Measurements from ENCODE around the gene CYP20A1. TPM values are rescaled to one million over a fixed set of nuclear protein-coding genes. Genes with fewer than 3 reads are reported as not detected.

The CYP20A1 gene
- total RNA-seq, 1 experiment from 2014 or later = 21.9 TPM

- H3K27ac ChIP-seq (ENCODE audit: insufficient read length, low read depth, low read length) = no peak overlapping the region
- no peak overlapping the region for H2BK15ac ChIP-seq (ENCODE audit: low read depth, low read length)
- no peak overlapping the region for H3K9ac ChIP-seq (ENCODE audit: extremely low read depth, insufficient read length, low read length)
Measured at GRCh38 chr2:203240491-203240890, 1.7 kb downstream of the CYP20A1 start.

More at GRCh38 chr2:203240491-203240890, 1.7 kb downstream of the CYP20A1 start:
- Histone ChIP-seq H2BK12ac (ENCODE audit: insufficient read length, low read depth, low read length) (peak overlapping the region; percentile 86), H3K79me1 (ENCODE audit: insufficient read depth, low read depth, low read length, poor library complexity, severe bottlenecking) (no peaks in the 10 kb centered on the region), H2BK20ac (ENCODE audit: low read depth, low read length, poor library complexity, severe bottlenecking) (no peak overlapping the region), H3K79me2 (ENCODE audit: insufficient read depth, low read length) (peaks cover 4% of the 10 kb centered on the region; the same call in 1 of the 2 replicates), H2BK5ac (ENCODE audit: insufficient read length, low read length) (no peak overlapping the region), H3K4ac (ENCODE audit: low read depth, low read length) (no peak overlapping the region), H3K14ac (ENCODE audit: insufficient read depth, low read length) (no peak overlapping the region), H2BK120ac (ENCODE audit: low read depth, low read length, poor library complexity, severe bottlenecking) (no peak overlapping the region), H3K23me2 (ENCODE audit: insufficient read length, low read depth, low read length, poor library complexity, severe bottlenecking) (peaks cover 10% of the 10 kb centered on the region), H3T11ph (ENCODE audit: low read length) (no peak overlapping the region), H3K4me2 (ENCODE audit: insufficient read depth, insufficient read length, low read length) (peak overlapping the region; percentile 13), H3K27me3 (ENCODE audit: insufficient read depth, low read length) (no peaks in the 10 kb centered on the region), H3K4me1 (ENCODE audit: insufficient read depth, low read length) (no peaks in the 10 kb centered on the region), H4K20me1 (ENCODE audit: control insufficient read depth, insufficient read depth, insufficient read length) (no peaks in the 10 kb centered on the region), H2AFZ (ENCODE audit: low read length) (no peak overlapping the region), H4K91ac (ENCODE audit: insufficient read length, low read depth, low read length) (no peak overlapping the region), H3K18ac (ENCODE audit: insufficient read length, low read depth, low read length) (no peak overlapping the region), H3K23ac (ENCODE audit: insufficient read length, low read depth, low read length) (no peak overlapping the region), H3K9me3 (ENCODE audit: control insufficient read depth, low read depth, low read length) (no peaks in the 10 kb centered on the region), H4K5ac (ENCODE audit: insufficient read length, low read depth, low read length) (no peak overlapping the region), H2AK5ac (ENCODE audit: insufficient read length, low read length) (no peak overlapping the region), H3K56ac (ENCODE audit: insufficient read length, low read depth, low read length) (no peak overlapping the region), H4K8ac (replicated peaks; ENCODE audit: insufficient read length, low read depth, low read length) (no peak overlapping the region)
- TF ChIP-seq, protein P1, sequence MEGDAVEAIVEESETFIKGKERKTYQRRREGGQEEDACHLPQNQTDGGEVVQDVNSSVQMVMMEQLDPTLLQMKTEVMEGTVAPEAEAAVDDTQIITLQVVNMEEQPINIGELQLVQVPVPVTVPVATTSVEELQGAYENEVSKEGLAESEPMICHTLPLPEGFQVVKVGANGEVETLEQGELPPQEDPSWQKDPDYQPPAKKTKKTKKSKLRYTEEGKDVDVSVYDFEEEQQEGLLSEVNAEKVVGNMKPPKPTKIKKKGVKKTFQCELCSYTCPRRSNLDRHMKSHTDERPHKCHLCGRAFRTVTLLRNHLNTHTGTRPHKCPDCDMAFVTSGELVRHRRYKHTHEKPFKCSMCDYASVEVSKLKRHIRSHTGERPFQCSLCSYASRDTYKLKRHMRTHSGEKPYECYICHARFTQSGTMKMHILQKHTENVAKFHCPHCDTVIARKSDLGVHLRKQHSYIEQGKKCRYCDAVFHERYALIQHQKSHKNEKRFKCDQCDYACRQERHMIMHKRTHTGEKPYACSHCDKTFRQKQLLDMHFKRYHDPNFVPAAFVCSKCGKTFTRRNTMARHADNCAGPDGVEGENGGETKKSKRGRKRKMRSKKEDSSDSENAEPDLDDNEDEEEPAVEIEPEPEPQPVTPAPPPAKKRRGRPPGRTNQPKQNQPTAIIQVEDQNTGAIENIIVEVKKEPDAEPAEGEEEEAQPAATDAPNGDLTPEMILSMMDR (conservative IDR thresholded peaks at IDR 0.05) = no peak
- peak overlapping the region; percentile 91 to 97 for H3K4me3 Mint-ChIP-seq
- no peak for DNase-seq
- no peaks in the 10 kb centered on the region; a peak in 1 of 5 replicates for H3K9me3 Mint-ChIP-seq
- WGBS (ENCODE audit: extremely low coverage, insufficient read length, low lambda C conversion rate) = 100% methylated on average over 1 of the region's 5 CpGs
- H3K4me1 Mint-ChIP-seq = peaks cover 10% of the 10 kb centered on the region in 2 experiments
- H3K36me3 Mint-ChIP-seq (ENCODE audit: insufficient read depth in 1 of 3, low read depth in 3 of 3) = peaks cover 13 to 34% (median 29%) of the 10 kb centered on the region in 3 experiments
- peak overlapping the region in 1 of 3 experiments; percentile 2; a peak in 1 of 7 replicates for H3K27ac Mint-ChIP-seq
- no peaks in the 10 kb centered on the region for H3K27me3 Mint-ChIP-seq (ENCODE audit: low read depth)
